ENCODE measurements around the gene DNAH14. TPM values are rescaled to one million over a fixed set of nuclear protein-coding genes. Genes with fewer than 3 reads are reported as not detected.

DNAH14 gene
- total and polyA plus RNA-seq, 2 donors (not counting 3 experiments of a cell fraction or from before 2014, with no cell fraction given) = 1.5 to 7.1 TPM

GRCh38 chr1:225350872-225351271, 421.4 kb downstream of the DNAH14 start:
- DNase-seq (ENCODE audit: low read depth, low spot score) = no peak
- no peak overlapping the region for H3K4me3 ChIP-seq (replicated peaks in 1 of 3; ENCODE audit: insufficient read depth in 1 of 3, low read depth in 1 of 3, low read length in 3 of 3)
- no peak overlapping the region for H2AFZ ChIP-seq (ENCODE audit: low read depth, low read length)
- H3K9me1 ChIP-seq (replicated peaks; ENCODE audit: control insufficient read depth, extremely low read depth, insufficient read depth, low read length) = no peaks in the 10 kb centered on the region
- no peaks in the 10 kb centered on the region for H3K9me3 ChIP-seq (replicated peaks; ENCODE audit: control insufficient read depth, insufficient read depth, low read length)
- H3K27me3 ChIP-seq (ENCODE audit: control insufficient read depth in 2 of 2, insufficient read depth in 2 of 2, low read length in 2 of 2) = peaks cover 0 to 1% of the 10 kb centered on the region in 2 experiments
- no peak overlapping the region for H3K27ac ChIP-seq (ENCODE audit: insufficient read depth, low read depth, low read length)
- no peaks in the 10 kb centered on the region for H3K4me1 ChIP-seq (ENCODE audit: control insufficient read depth, extremely low read depth, insufficient read depth, low read length)
- dilution Hi-C loops (cut with MboI; ENCODE audit: extremely low pct_ligation_motif_present, low sequenced_read_pairs) = no loop called here
- no peaks in the 10 kb centered on the region for H4K20me1 ChIP-seq (replicated peaks; ENCODE audit: control insufficient read depth, extremely low read depth, insufficient read depth, low read length)
- H3K36me3 ChIP-seq (ENCODE audit: control insufficient read depth in 2 of 2, extremely low read depth in 1 of 2, insufficient read depth in 2 of 2, low read length in 2 of 2) = no peaks in the 10 kb centered on the region
- BruUV-seq (replicated peaks) = no TSS peak
- ChIA-PET CTCF (interaction anchor here (1.3 to 2.0 kb wide), 3 partner anchors 15 to 32 kb away, joined by 3 to 7 read pairs (median 4); no protein-coding TSS in a partner anchor), POLR2A (no interaction called here)
- no peaks in the 10 kb centered on the region for H3K79me2 ChIP-seq (ENCODE audit: control insufficient read depth, insufficient read depth, low read length)
- intact Hi-C loops (cut with micrococcal nuclease) = no loop called here
- no peak overlapping the region for H3K4me2 ChIP-seq (ENCODE audit: insufficient read depth, low read length)
- FAIRE-seq = no peak
- H3K9ac ChIP-seq (replicated peaks; ENCODE audit: extremely low read depth, insufficient read depth, low read length) = no peak overlapping the region
- no peak for TF ChIP-seq POLR2AphosphoS5 (IDR thresholded peaks at IDR 0.05; ENCODE audit: insufficient read depth, low read depth, low read length)
- no peak for TF ChIP-seq MYC (IDR thresholded peaks at IDR 0.05; ENCODE audit: low read depth, low read length)
- TF ChIP-seq FOS (IDR thresholded peaks at IDR 0.05; ENCODE audit: borderline replicate concordance, insufficient read depth, low read length) = no peak
- no peak for TF ChIP-seq EZH2 (IDR thresholded peaks at IDR 0.05; ENCODE audit: borderline replicate concordance, low read depth, low read length, severe bottlenecking)
- TF ChIP-seq MAX (IDR thresholded peaks at IDR 0.05; ENCODE audit: insufficient read depth, insufficient read length) = no peak

GRCh38 chr1:225354906-225355305, 425.4 kb downstream of the DNAH14 start:
- Histone ChIP-seq H3K36me3 (ENCODE audit: control insufficient read depth in 2 of 2, extremely low read depth in 1 of 2, insufficient read depth in 2 of 2, low read length in 2 of 2) (no peaks in the 10 kb centered on the region), H3K4me2 (ENCODE audit: insufficient read depth, low read length) (no peak overlapping the region), H4K20me1 (replicated peaks; ENCODE audit: control insufficient read depth, extremely low read depth, insufficient read depth, low read length) (no peaks in the 10 kb centered on the region), H3K4me1 (ENCODE audit: control insufficient read depth, extremely low read depth, insufficient read depth, low read length) (no peaks in the 10 kb centered on the region), H3K9me1 (replicated peaks; ENCODE audit: control insufficient read depth, extremely low read depth, insufficient read depth, low read length) (no peaks in the 10 kb centered on the region), H3K27me3 (ENCODE audit: control insufficient read depth in 2 of 2, insufficient read depth in 2 of 2, low read length in 2 of 2) (peaks cover 2 to 4% of the 10 kb centered on the region in 2 experiments), H3K9me3 (replicated peaks; ENCODE audit: control insufficient read depth, insufficient read depth, low read length) (no peaks in the 10 kb centered on the region), H2AFZ (ENCODE audit: low read depth, low read length) (no peak overlapping the region), H3K27ac (ENCODE audit: insufficient read depth, low read depth, low read length) (no peak overlapping the region), H3K79me2 (ENCODE audit: control insufficient read depth, insufficient read depth, low read length) (no peaks in the 10 kb centered on the region), H3K9ac (replicated peaks; ENCODE audit: extremely low read depth, insufficient read depth, low read length) (no peak overlapping the region), H3K4me3 (replicated peaks in 1 of 3; ENCODE audit: insufficient read depth in 1 of 3, low read depth in 1 of 3, low read length in 3 of 3) (no peak overlapping the region)
- intact Hi-C loops (cut with micrococcal nuclease) = no loop called here
- DNase-seq (ENCODE audit: low read depth, low spot score) (no peak), FAIRE-seq (no peak)
- dilution Hi-C loops (cut with MboI; ENCODE audit: extremely low pct_ligation_motif_present, low sequenced_read_pairs) = no loop called here
- no TSS peak for BruUV-seq (replicated peaks)
- TF ChIP-seq GATA2 (IDR thresholded peaks at IDR 0.05; ENCODE audit: insufficient read depth, insufficient read length, low read depth, low read length) = no peak
- TF ChIP-seq JUN (IDR thresholded peaks at IDR 0.05; ENCODE audit: borderline replicate concordance, insufficient read depth, insufficient read length, low read depth) = no peak
- no peak for TF ChIP-seq EZH2 (IDR thresholded peaks at IDR 0.05; ENCODE audit: borderline replicate concordance, low read depth, low read length, severe bottlenecking)
- TF ChIP-seq MYC (IDR thresholded peaks at IDR 0.05; ENCODE audit: low read depth, low read length) = no peak
- no peak for TF ChIP-seq FOS (IDR thresholded peaks at IDR 0.05; ENCODE audit: borderline replicate concordance, insufficient read depth, low read length)
- no peak for TF ChIP-seq POLR2A (IDR thresholded peaks at IDR 0.05; ENCODE audit: low read depth, low read length)
- no peak for TF ChIP-seq POLR2AphosphoS5 (IDR thresholded peaks at IDR 0.05; ENCODE audit: insufficient read depth, low read depth, low read length)
- TF ChIP-seq MAX (IDR thresholded peaks at IDR 0.05; ENCODE audit: insufficient read depth, insufficient read length) = no peak
- TF ChIP-seq CTCF (IDR thresholded peaks at IDR 0.05; ENCODE audit: extremely low read depth in 1 of 2, insufficient read depth in 1 of 2, low read depth in 1 of 2, low read length in 2 of 2) = no peak
- POLR2A ChIA-PET = no interaction called here
- CTCF ChIA-PET = no interaction called here

Measured in endothelial cell of umbilical vein (primary cell).